Left colon (tissue), 2 donors: ENCODE measurements around the gene ANKS1B. TPM values are rescaled to one million over a fixed set of nuclear protein-coding genes. Genes with fewer than 3 reads are reported as not detected.

ENCODE experiments used
- ATAC-seq: fragments of 200-7000 bp; cut with Tn5 transposase; one replicate; pipeline ENCODE4 v1.9.1; 2020; ENCODE audit warnings: mild to moderate bottlenecking, moderate library complexity
- DNase-seq, 2 donors: peaks; one replicate each; pipeline ENCODE4 v3.0.0-alpha.2; 2020
- intact Hi-C, 2 donors: fragments of 100-400 bp; cut with DNase I in 1 of 2; cut with micrococcal nuclease in 1 of 2; formaldehyde crosslinking; loops; one replicate each; pipeline versions ENCODE4 v1.11.2 to v1.14.0; 2022; cut with DNase I, micrococcal nuclease
- total RNA-seq, 2 donors: library from RNA; stranded (reverse); fragmentation: NEBNext Ultra II Directional; extraction: Animal tissue kit (Norgen Biotek cat#: 25700); gene quantifications; one replicate each; pipeline ENCODE4 v1.2.1, GENCODE V29; 2021
- donor health status: DM: no; HTN: no; CAD: no.
- donor health status: DM: yes; HTN: yes; CAD: no.

Gene ANKS1B
- total RNA-seq, 2 donors from 2014 or later: 1.1 to 4.1 TPM

DNA sequence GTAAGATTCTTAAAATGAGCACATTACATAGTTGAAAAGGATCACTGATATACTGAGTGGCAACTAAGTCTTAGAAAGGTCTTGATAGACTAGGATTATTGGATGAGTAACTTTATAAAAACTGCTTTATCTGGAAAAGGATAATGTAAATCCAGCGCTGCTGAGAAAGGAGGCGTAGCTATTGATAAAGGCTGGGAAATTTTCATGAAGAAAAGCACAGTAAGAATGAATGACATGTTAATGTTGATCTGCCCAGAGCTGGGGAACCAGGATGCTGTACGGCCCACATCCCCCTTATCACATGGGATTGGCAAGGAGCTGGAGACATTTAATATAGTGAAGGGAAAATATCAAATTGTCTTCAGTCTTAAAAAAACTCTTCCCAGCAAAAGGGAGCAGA lies 1165.7 kb downstream of the ANKS1B start:
- DNase-seq (no peak), ATAC-seq (no peak)
- intact Hi-C loops: no loop called here

DNA sequence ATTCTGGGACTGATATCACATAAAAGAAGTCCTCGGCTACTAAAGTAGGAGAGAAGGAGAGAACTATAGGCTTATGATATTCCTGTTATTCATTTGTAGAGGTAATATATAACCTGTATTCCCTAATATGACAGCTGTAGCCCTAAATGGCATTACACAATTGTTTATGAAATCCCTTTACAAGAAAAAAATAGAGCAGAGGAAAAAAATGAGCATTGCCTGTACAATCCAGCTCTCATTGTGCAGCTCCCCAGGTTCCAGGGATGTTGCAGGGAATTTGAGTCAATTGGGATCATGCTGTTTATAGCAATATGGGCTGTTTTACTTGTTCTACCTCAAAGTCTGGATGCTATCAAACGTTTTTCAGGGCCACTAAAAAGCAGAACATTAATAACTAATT lies 1166.5 kb downstream of the ANKS1B start:
- intact Hi-C loops: no loop called here
- ATAC-seq (no peak), DNase-seq (no peak)

DNA sequence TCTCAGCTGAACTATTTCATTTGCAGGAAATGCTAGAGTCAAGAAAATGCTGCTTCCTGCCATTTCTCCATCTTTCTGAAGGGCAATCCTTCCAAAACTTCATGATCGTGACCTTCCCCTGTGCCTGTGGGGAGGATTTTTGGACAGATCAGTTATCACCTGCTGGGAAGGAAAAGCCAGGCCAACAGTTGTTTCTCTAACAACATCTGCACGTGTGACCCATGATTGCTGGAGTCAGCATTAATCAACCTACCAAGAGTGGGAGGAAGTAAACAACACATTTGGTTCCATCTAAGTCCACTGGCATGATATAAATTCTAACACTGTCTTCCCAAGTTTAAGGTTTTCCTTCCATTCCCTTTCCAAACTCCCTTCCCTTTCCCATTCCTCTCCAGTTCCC lies 1167.0 kb downstream of the ANKS1B start:
- DNase-seq (no peak), ATAC-seq (no peak)
- intact Hi-C loops: no loop called here

DNA sequence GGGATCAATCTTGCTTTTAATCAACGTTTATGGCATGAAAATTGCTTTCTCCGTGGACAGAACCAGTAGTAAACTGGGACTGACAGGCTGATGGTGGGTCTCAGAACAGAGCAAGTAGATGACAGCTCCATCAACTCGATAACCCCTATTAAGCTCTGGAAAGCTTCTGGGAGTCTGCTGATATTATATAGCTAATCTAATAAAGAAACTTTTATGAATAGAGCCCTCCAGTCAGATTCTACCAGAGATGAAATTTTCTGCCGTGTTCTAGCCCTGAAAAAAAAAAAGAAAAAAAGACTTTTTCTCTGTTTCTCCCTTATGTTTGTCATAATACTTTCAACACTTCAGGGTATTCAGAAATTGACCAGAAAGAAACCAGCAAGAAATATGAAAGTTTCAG lies 1168.0 kb downstream of the ANKS1B start:
- DNase-seq (no peak), ATAC-seq (no peak)
- intact Hi-C loops: no loop called here

DNA sequence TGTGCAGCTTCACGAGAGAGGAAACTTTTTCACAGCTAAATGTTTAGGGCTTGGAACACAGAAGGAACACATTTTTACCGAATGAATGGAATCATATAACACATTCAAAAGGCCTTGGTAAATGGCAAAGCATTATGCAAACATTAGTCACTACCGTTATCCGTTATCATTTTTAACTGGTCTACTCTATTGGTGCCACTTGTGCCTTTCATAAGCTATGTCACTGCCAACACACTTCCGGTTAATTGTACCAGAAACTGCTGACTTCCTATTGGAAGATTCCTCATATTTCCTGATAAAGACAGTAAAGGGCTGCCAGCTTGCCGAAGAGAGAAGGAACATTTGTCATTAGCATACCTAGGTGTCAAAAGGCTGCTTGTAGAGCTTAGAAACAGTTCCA lies 1170.5 kb downstream of the ANKS1B start:
- ATAC-seq (no peak), DNase-seq (no peak)
- intact Hi-C loops: no loop called here

DNA sequence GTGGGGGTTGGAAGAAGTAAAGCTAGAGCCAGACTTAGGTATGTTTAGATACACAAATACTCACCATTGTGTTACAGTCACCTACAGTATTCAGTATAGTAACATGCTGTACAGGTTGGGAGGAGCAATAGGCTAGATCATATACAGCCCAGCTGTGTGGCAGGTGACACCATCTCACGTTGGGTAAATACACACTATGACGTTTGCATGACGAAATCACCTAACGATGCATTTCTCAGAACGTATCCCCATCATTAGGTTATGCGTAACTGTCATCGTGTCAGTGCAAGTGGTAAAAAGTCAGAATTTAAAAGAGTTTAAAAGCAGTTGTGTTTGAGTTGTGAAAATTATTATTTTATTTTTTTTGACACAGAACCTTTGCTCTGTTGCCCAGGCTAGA lies 1172.5 kb downstream of the ANKS1B start:
- no peak for ATAC-seq
- intact Hi-C loops: no loop called here

GRCh38 chr12:98808243-98808875 lies 1176.4 kb downstream of the ANKS1B start:
- no peak for ATAC-seq
- intact Hi-C loops: no loop called here
- no peak for DNase-seq

More for the DNA sequence above, 1172.5 kb downstream of the ANKS1B start:
- no peak for DNase-seq

GRCh38 chr12:98807187-98807586 lies 1177.5 kb downstream of the ANKS1B start:
- intact Hi-C loops: no loop called here
- no peak for DNase-seq
- no peak for ATAC-seq

GRCh38 chr12:98803468-98804209 lies 1181.1 kb downstream of the ANKS1B start:
- DNase-seq (no peak), ATAC-seq (no peak)
- intact Hi-C loops: no loop called here

GRCh38 chr12:98799822-98800221 lies 1184.9 kb downstream of the ANKS1B start:
- no peak for DNase-seq
- intact Hi-C loops: no loop called here

GRCh38 chr12:98799146-98799810 lies 1185.5 kb downstream of the ANKS1B start:
- no peak for ATAC-seq
- intact Hi-C loops: no loop called here
- no peak for DNase-seq

More at GRCh38 chr12:98799822-98800221, 1184.9 kb downstream of the ANKS1B start:
- ATAC-seq: no peak

- no peak for DNase-seq
- ATAC-seq: no peak
- intact Hi-C loops: no loop called here
Observed at GRCh38 chr12:98797200-98797599, 1187.5 kb downstream of the ANKS1B start.

DNA sequence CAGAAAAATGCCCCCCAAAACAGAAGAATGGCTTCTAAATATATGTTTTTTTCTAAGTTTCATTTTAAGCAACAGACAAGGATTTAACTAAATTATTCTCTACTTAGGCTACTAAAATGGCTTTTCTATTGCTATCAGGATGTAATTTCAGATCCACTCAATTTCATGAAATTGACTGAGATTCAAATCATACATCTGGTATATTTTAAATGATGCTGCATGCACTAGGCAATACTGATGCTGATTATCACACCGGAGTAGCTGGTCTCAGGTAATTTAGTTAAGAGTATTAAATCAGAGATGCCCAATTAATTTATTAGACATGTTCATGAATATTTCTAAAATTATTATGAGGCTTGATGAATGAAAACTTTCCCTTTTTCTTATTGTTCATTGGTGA lies 1188.0 kb downstream of the ANKS1B start:
- no peak for ATAC-seq
- DNase-seq: no peak
- intact Hi-C loops: no loop called here

- DNase-seq: no peak
- intact Hi-C loops: no loop called here
- ATAC-seq: no peak
Observed at GRCh38 chr12:98793121-98793520, 1191.6 kb downstream of the ANKS1B start.

DNA sequence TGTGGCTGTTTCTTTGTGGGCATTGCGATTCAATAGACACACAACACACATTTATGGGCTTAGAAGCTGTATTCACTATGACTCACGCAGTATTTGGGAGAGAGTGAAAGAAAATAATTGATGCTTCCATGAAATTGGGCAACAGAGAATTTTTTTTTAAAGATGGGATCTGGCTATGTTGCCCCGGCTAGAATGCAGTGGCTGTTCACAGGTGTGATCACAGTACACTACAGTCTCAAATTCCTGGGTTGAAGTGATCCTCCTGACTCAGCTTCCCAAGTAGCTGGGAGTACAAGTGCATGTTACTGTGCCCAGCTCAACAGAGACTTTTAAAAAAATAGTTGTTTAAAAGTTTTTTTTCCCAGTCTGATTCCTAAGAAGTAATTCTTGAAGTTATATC lies 1193.3 kb downstream of the ANKS1B start:
- intact Hi-C loops: no loop called here
- DNase-seq (no peak), ATAC-seq (no peak)

DNA sequence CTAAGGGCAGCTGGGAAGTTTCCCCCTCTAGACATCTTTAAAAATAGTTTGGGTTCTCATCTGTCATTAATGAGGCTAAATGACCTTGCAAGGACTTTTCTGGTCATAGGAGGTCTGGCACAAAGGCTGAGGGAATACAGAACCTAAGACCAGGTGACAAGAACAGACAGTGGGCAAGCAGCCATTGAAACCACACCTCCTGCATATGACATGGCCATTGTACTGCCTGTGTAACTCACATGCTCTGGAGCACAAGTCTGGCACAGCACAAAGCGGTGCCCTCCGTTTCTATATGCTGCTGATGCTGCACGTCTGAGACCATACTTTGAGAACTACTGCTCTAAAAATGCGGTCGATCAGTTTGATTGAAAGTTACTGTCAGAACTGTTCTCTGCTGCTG lies 1196.3 kb downstream of the ANKS1B start:
- ATAC-seq: no peak
- intact Hi-C loops: no loop called here
- DNase-seq: no peak

GRCh38 chr12:98786653-98787052 lies 1198.1 kb downstream of the ANKS1B start:
- intact Hi-C loops: no loop called here
- no peak for ATAC-seq
- no peak for DNase-seq

GRCh38 chr12:98783420-98783819 lies 1201.3 kb downstream of the ANKS1B start:
- intact Hi-C loops: no loop called here
- no peak for ATAC-seq
- DNase-seq: no peak

- ATAC-seq (no peak), DNase-seq (no peak)
- intact Hi-C loops: no loop called here
Observed at GRCh38 chr12:98780261-98780660, 1204.5 kb downstream of the ANKS1B start.

DNA sequence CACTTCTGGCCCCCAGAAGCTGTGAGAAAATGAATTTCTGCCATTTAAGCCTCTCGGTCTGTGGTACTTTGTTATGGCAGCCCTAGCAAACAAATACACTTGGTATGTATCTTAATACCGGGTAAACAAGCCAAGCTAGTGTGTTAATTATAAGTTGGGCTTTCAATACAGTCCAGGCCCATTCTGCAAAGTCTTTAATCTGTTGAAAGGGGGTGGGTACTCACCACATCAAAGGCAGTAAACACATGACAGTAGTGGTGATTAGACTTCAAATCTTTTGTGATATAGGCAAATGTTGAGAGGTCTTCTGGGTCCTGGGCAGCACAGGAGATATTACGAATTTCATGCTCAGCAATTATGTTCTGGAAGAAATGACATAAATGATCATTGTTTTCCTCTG lies 1211.9 kb downstream of the ANKS1B start:
- no peak for DNase-seq
- no peak for ATAC-seq
- intact Hi-C loops: no loop called here
